Panc1 (cell line): ENCODE results near the gene ACSS3. TPM values are rescaled to one million over a fixed set of nuclear protein-coding genes. Genes with fewer than 3 reads are reported as not detected.

Source experiments
- ATAC-seq: fragments of 200-7000 bp; cut with Tn5 transposase; 2 replicates; pipeline ENCODE4 v1.9.1; 2020; ENCODE audit warnings: mild to moderate bottlenecking, moderate library complexity
- BruUV-seq: library from RNA; stranded (reverse); fragments of 400-500 nt; replicated peaks from 2 replicates; lab custom pipeline; 2021; lab: Mats Ljungman, UMichigan
- CTCF ChIA-PET: fragments of 300-600 bp; sonication (Branson Sonifier 250); formaldehyde crosslinking; loops from one replicate; lab custom pipeline; 2022; ENCODE audit warnings: antibody characterized with exemption; lab: Charles Lee
- POLR2A ChIA-PET: fragments of 300-600 bp; sonication (Branson Sonifier 250); formaldehyde crosslinking; loops from one replicate; lab custom pipeline; 2022; ENCODE audit warnings: antibody characterized with exemption; lab: Charles Lee
- DNase-seq: peaks from one replicate; pipeline ENCODE4 v3.0.0-alpha.2; 2010; ENCODE audit warnings: low read depth, low spot score
- H3K27ac ChIP-seq: 2 replicates; pipeline ENCODE4 v1.5.1; 2011; ENCODE audit warnings: mild to moderate bottlenecking, low read length, inconsistent platforms
- H3K27me3 ChIP-seq: fragments of 200-500 bp; sonication (Bioruptor generic); 2 replicates; pipeline ENCODE4 v1.6.0; 2014; ENCODE audit warnings: low read length, inconsistent platforms; ENCODE audit not compliant: control insufficient read depth, insufficient read depth
- H3K36me3 ChIP-seq: fragments of 200-500 bp; sonication (Bioruptor generic); 2 replicates; pipeline ENCODE4 v1.5.1; 2014; ENCODE audit warnings: inconsistent platforms, mild to moderate bottlenecking, low read length, moderate library complexity; ENCODE audit not compliant: control insufficient read depth, insufficient read depth
- H3K4me1 ChIP-seq: 2 replicates; pipeline ENCODE4 v1.5.1; 2011; ENCODE audit warnings: inconsistent platforms, mild to moderate bottlenecking, low read length, moderate library complexity; ENCODE audit not compliant: control insufficient read depth, insufficient read depth
- H3K4me3 ChIP-seq, 2 experiments: 2 replicates each; pipeline ENCODE4 v1.5.1; 2011 to 2012; ENCODE audit warnings: low read depth in 2 of 2, low read length in 2 of 2, mild to moderate bottlenecking in 2 of 2, inconsistent platforms in 1 of 2, moderate library complexity in 1 of 2
- H3K9me3 ChIP-seq: fragments of 200-500 bp; sonication (Bioruptor generic); 2 replicates; pipeline ENCODE4 v1.5.1; 2014; ENCODE audit warnings: low read depth, mild to moderate bottlenecking, inconsistent platforms, low read length, moderate library complexity; ENCODE audit not compliant: control insufficient read depth, insufficient read depth
- CTCF ChIP-seq: fragments of 450-650 bp; IDR thresholded peaks from 2 replicates; pipeline ENCODE4 v1.5.1; 2017; ENCODE audit warnings: mild to moderate bottlenecking
- POLR2AphosphoS5 ChIP-seq: IDR thresholded peaks from 2 replicates; pipeline ENCODE4 v1.6.1; 2012; ENCODE audit warnings: mild to moderate bottlenecking, low read depth, low read length, moderate library complexity
- REST ChIP-seq, 2 experiments: IDR thresholded peaks; 2 replicates each; pipeline ENCODE4 v1.6.1; 2011 to 2012; ENCODE audit warnings: low read depth in 2 of 2, control low read depth in 1 of 2, low read length in 1 of 2, mild to moderate bottlenecking in 1 of 2, moderate library complexity in 1 of 2; ENCODE audit not compliant: insufficient read depth in 1 of 2
- SIN3A ChIP-seq: IDR thresholded peaks from 2 replicates; pipeline ENCODE4 v1.6.1; 2012; ENCODE audit warnings: low read depth, mild to moderate bottlenecking, low read length, moderate library complexity, borderline replicate concordance; ENCODE audit not compliant: insufficient read depth
- TCF7L2 ChIP-seq: IDR thresholded peaks from 2 replicates; pipeline ENCODE4 v1.6.1; 2011; ENCODE audit warnings: mild to moderate bottlenecking, low read depth, low read length, inconsistent platforms
- in situ Hi-C: cut with HindIII; loops from 2 replicates; pipeline ENCODE4 v1.10.0; 2016; ENCODE audit warnings: low sequenced_read_pairs, low pct_unique_long_range_greater_than_20kb
- intact Hi-C: fragments of 100-400 bp; cut with micrococcal nuclease; formaldehyde crosslinking; loops from one replicate; pipeline ENCODE4 v1.10.0; 2022; ENCODE audit not compliant: unreplicated experiment
- total RNA-seq: library from RNA; stranded (reverse); gene quantifications from one replicate; pipeline ENCODE4 v1.2.1, GENCODE V29; 2021; ENCODE audit not compliant: unreplicated experiment

ACSS3 gene
- total RNA-seq, 1 experiment from 2014 or later: 0.10 TPM

- in situ Hi-C loops: no loop called here
- no peak for DNase-seq
- intact Hi-C loops: no loop called here
- BruUV-seq: no TSS peak
- H3K9me3 ChIP-seq: no peaks in the 10 kb centered on the region
- H3K27me3 ChIP-seq: no peaks in the 10 kb centered on the region
- no peak for ATAC-seq
- ChIA-PET POLR2A (no interaction called here), CTCF (no interaction called here)
- no peak overlapping the region for H3K27ac ChIP-seq
- H3K36me3 ChIP-seq: no peaks in the 10 kb centered on the region; the same call in 1 of the 2 replicates
- H3K4me3 ChIP-seq: no peak overlapping the region
- H3K4me1 ChIP-seq: no peaks in the 10 kb centered on the region
- TF ChIP-seq CTCF (no peak), SIN3A (no peak), TCF7L2 (no peak)
Observed at GRCh38 chr12:81166790-81167189, 88.9 kb downstream of the ACSS3 start.

GRCh38 chr12:81167694-81168093, 89.8 kb downstream of the ACSS3 start:
- H3K27ac ChIP-seq: no peak overlapping the region
- H3K36me3 ChIP-seq: no peaks in the 10 kb centered on the region; the same call in 1 of the 2 replicates
- H3K4me3 ChIP-seq: no peak overlapping the region
- H3K9me3 ChIP-seq: no peaks in the 10 kb centered on the region
- ChIA-PET CTCF (no interaction called here), POLR2A (no interaction called here)
- intact Hi-C loops (no loop called here), in situ Hi-C loops (no loop called here)
- no peaks in the 10 kb centered on the region for H3K4me1 ChIP-seq
- no peaks in the 10 kb centered on the region for H3K27me3 ChIP-seq
- no peak for ATAC-seq
- BruUV-seq: no TSS peak
- no peak for TF ChIP-seq SIN3A
- no peak for TF ChIP-seq REST (IDR thresholded peaks at IDR 0.05; ENCODE audit: insufficient read depth in 1 of 2, low read depth in 2 of 2, low read length in 1 of 2)
- no peak for TF ChIP-seq TCF7L2
- no peak for TF ChIP-seq POLR2AphosphoS5
- TF ChIP-seq CTCF: no peak
- DNase-seq: no peak

GRCh38 chr12:81168445-81168844, 90.6 kb downstream of the ACSS3 start:
- no peak for DNase-seq
- TF ChIP-seq SIN3A (no peak), REST (IDR thresholded peaks at IDR 0.05; ENCODE audit: insufficient read depth in 1 of 2, low read depth in 2 of 2, low read length in 1 of 2) (no peak), TCF7L2 (no peak), POLR2AphosphoS5 (no peak), CTCF (no peak)
- Histone ChIP-seq H3K36me3 (no peaks in the 10 kb centered on the region; the same call in 1 of the 2 replicates), H3K9me3 (no peaks in the 10 kb centered on the region), H3K4me1 (no peaks in the 10 kb centered on the region), H3K27me3 (no peaks in the 10 kb centered on the region), H3K27ac (no peak overlapping the region), H3K4me3 (no peak overlapping the region)
- ATAC-seq: no peak
- in situ Hi-C loops (no loop called here), intact Hi-C loops (no loop called here)
- ChIA-PET POLR2A (no interaction called here), CTCF (no interaction called here)
- no TSS peak for BruUV-seq
